Calu3 (cell line): ENCODE data around the gene NAALADL2. TPM values are rescaled to one million over a fixed set of nuclear protein-coding genes. Genes with fewer than 3 reads are reported as not detected.

Experiments
- BruUV-seq: library from RNA; stranded (reverse); fragments of 400-500 nt; replicated peaks from 2 replicates; lab custom pipeline; 2021; lab: Mats Ljungman, UMichigan
- CTCF ChIA-PET: fragments of 300-600 bp; sonication (Branson Sonifier 250); formaldehyde crosslinking; loops from one replicate; lab custom pipeline; 2022; ENCODE audit warnings: antibody characterized with exemption; lab: Charles Lee
- DNase-seq: peaks from one replicate; pipeline ENCODE4 v3.0.0; 2022
- H3K27ac Mint-ChIP-seq: one replicate; pipeline ENCODE4 v1.8.0; 2022; ENCODE audit warnings: mixed read lengths; ENCODE audit not compliant: unreplicated experiment
- H3K27me3 Mint-ChIP-seq: one replicate; pipeline ENCODE4 v1.8.0; 2022; ENCODE audit warnings: mixed read lengths; ENCODE audit not compliant: unreplicated experiment
- H3K36me3 Mint-ChIP-seq: one replicate; pipeline ENCODE4 v1.8.0; 2022; ENCODE audit warnings: mild to moderate bottlenecking, moderate library complexity, mixed read lengths; ENCODE audit not compliant: insufficient read depth, unreplicated experiment
- H3K4me1 Mint-ChIP-seq: one replicate; pipeline ENCODE4 v1.8.0; 2022; ENCODE audit warnings: mild to moderate bottlenecking, low read depth, mixed read lengths; ENCODE audit not compliant: unreplicated experiment
- H3K4me3 Mint-ChIP-seq: one replicate; pipeline ENCODE4 v1.8.0; 2022; ENCODE audit warnings: mild to moderate bottlenecking, low read depth, moderate library complexity, mixed read lengths; ENCODE audit not compliant: unreplicated experiment
- H3K9me3 Mint-ChIP-seq: one replicate; pipeline ENCODE4 v1.8.0; 2022; ENCODE audit warnings: low read depth, mixed read lengths; ENCODE audit not compliant: unreplicated experiment
- CTCF ChIP-seq: fragments of 200-600 bp; IDR thresholded peaks from one replicate; pipeline ENCODE4 v1.8.0; 2022; ENCODE audit warnings: antibody characterized with exemption; ENCODE audit not compliant: unreplicated experiment
- intact Hi-C: fragments of 100-400 bp; cut with micrococcal nuclease; formaldehyde crosslinking; loops from one replicate; pipeline ENCODE4 v1.10.0; 2022; ENCODE audit not compliant: unreplicated experiment
- total RNA-seq: library from RNA; stranded (reverse); gene quantifications from 2 replicates; pipeline ENCODE4 v1.2.3, GENCODE V29; 2022

Gene NAALADL2
- total RNA-seq, 1 experiment from 2014 or later: 36.9 TPM

GRCh38 chr3:175655351-175655750 is 796.2 kb downstream of the NAALADL2 start:
- intact Hi-C loops: no loop called here
- Mint-ChIP-seq H3K27ac (no peak overlapping the region), H3K36me3 (no peaks in the 10 kb centered on the region), H3K4me1 (peaks cover 9% of the 10 kb centered on the region), H3K4me3 (no peak overlapping the region), H3K9me3 (no peaks in the 10 kb centered on the region), H3K27me3 (no peaks in the 10 kb centered on the region)
- no peak for DNase-seq
- no peak for TF ChIP-seq CTCF
- CTCF ChIA-PET: no interaction called here
- BruUV-seq: no TSS peak

GRCh38 chr3:175656461-175656860 is 797.3 kb downstream of the NAALADL2 start:
- TF ChIP-seq CTCF: no peak
- DNase-seq: no peak
- no peak overlapping the region for H3K4me3 Mint-ChIP-seq
- CTCF ChIA-PET: no interaction called here
- H3K36me3 Mint-ChIP-seq: no peaks in the 10 kb centered on the region
- H3K27me3 Mint-ChIP-seq: no peaks in the 10 kb centered on the region
- intact Hi-C loops: no loop called here
- peaks cover 9% of the 10 kb centered on the region for H3K4me1 Mint-ChIP-seq
- H3K9me3 Mint-ChIP-seq: no peaks in the 10 kb centered on the region
- H3K27ac Mint-ChIP-seq: no peak overlapping the region
- BruUV-seq: no TSS peak

- Mint-ChIP-seq H3K9me3 (no peaks in the 10 kb centered on the region), H3K4me1 (peaks cover 9% of the 10 kb centered on the region), H3K27me3 (no peaks in the 10 kb centered on the region), H3K4me3 (no peak overlapping the region), H3K27ac (no peak overlapping the region), H3K36me3 (no peaks in the 10 kb centered on the region)
- BruUV-seq: no TSS peak
- intact Hi-C loops: no loop called here
- CTCF ChIA-PET: no interaction called here
- TF ChIP-seq CTCF: no peak
- DNase-seq: no peak
These were observed 800.7 kb downstream of the NAALADL2 start for GRCh38 chr3:175659670-175660350.

GRCh38 chr3:175662815-175663214 is 803.7 kb downstream of the NAALADL2 start:
- DNase-seq: no peak
- Mint-ChIP-seq H3K36me3 (no peaks in the 10 kb centered on the region), H3K27me3 (no peaks in the 10 kb centered on the region), H3K4me1 (no peaks in the 10 kb centered on the region), H3K9me3 (no peaks in the 10 kb centered on the region), H3K4me3 (no peak overlapping the region), H3K27ac (no peak overlapping the region)
- no TSS peak for BruUV-seq
- TF ChIP-seq CTCF: no peak
- CTCF ChIA-PET: no interaction called here
- intact Hi-C loops: no loop called here
